Panc1 (cell line): ENCODE measurements around the gene KDM5A. TPM values are rescaled to one million over a fixed set of nuclear protein-coding genes. Genes with fewer than 3 reads are reported as not detected.

Experiments
- ATAC-seq: fragments of 200-7000 bp; cut with Tn5 transposase; 2 replicates; pipeline ENCODE4 v1.9.1; 2020; ENCODE audit warnings: mild to moderate bottlenecking, moderate library complexity
- BruUV-seq: library from RNA; stranded (reverse); fragments of 400-500 nt; replicated peaks from 2 replicates; lab custom pipeline; 2021; lab: Mats Ljungman, UMichigan
- CTCF ChIA-PET: fragments of 300-600 bp; sonication (Branson Sonifier 250); formaldehyde crosslinking; loops from one replicate; lab custom pipeline; 2022; ENCODE audit warnings: antibody characterized with exemption; lab: Charles Lee
- POLR2A ChIA-PET: fragments of 300-600 bp; sonication (Branson Sonifier 250); formaldehyde crosslinking; loops from one replicate; lab custom pipeline; 2022; ENCODE audit warnings: antibody characterized with exemption; lab: Charles Lee
- DNase-seq: peaks from one replicate; pipeline ENCODE4 v3.0.0-alpha.2; 2010; ENCODE audit warnings: low read depth, low spot score
- H3K27ac ChIP-seq: 2 replicates; pipeline ENCODE4 v1.5.1; 2011; ENCODE audit warnings: mild to moderate bottlenecking, low read length, inconsistent platforms
- H3K27me3 ChIP-seq: fragments of 200-500 bp; sonication (Bioruptor generic); 2 replicates; pipeline ENCODE4 v1.6.0; 2014; ENCODE audit warnings: low read length, inconsistent platforms; ENCODE audit not compliant: control insufficient read depth, insufficient read depth
- H3K36me3 ChIP-seq: fragments of 200-500 bp; sonication (Bioruptor generic); 2 replicates; pipeline ENCODE4 v1.5.1; 2014; ENCODE audit warnings: inconsistent platforms, mild to moderate bottlenecking, low read length, moderate library complexity; ENCODE audit not compliant: control insufficient read depth, insufficient read depth
- H3K4me1 ChIP-seq: 2 replicates; pipeline ENCODE4 v1.5.1; 2011; ENCODE audit warnings: inconsistent platforms, mild to moderate bottlenecking, low read length, moderate library complexity; ENCODE audit not compliant: control insufficient read depth, insufficient read depth
- H3K4me3 ChIP-seq, 2 experiments: 2 replicates each; pipeline ENCODE4 v1.5.1; 2011 to 2012; ENCODE audit warnings: low read depth in 2 of 2, low read length in 2 of 2, mild to moderate bottlenecking in 2 of 2, inconsistent platforms in 1 of 2, moderate library complexity in 1 of 2
- H3K9me3 ChIP-seq: fragments of 200-500 bp; sonication (Bioruptor generic); 2 replicates; pipeline ENCODE4 v1.5.1; 2014; ENCODE audit warnings: low read depth, mild to moderate bottlenecking, inconsistent platforms, low read length, moderate library complexity; ENCODE audit not compliant: control insufficient read depth, insufficient read depth
- POLR2AphosphoS5 ChIP-seq: IDR thresholded peaks from 2 replicates; pipeline ENCODE4 v1.6.1; 2012; ENCODE audit warnings: mild to moderate bottlenecking, low read depth, low read length, moderate library complexity
- SIN3A ChIP-seq: IDR thresholded peaks from 2 replicates; pipeline ENCODE4 v1.6.1; 2012; ENCODE audit warnings: low read depth, mild to moderate bottlenecking, low read length, moderate library complexity, borderline replicate concordance; ENCODE audit not compliant: insufficient read depth
- TCF7L2 ChIP-seq: IDR thresholded peaks from 2 replicates; pipeline ENCODE4 v1.6.1; 2011; ENCODE audit warnings: mild to moderate bottlenecking, low read depth, low read length, inconsistent platforms
- in situ Hi-C: cut with HindIII; loops from 2 replicates; pipeline ENCODE4 v1.10.0; 2016; ENCODE audit warnings: low sequenced_read_pairs, low pct_unique_long_range_greater_than_20kb
- intact Hi-C: fragments of 100-400 bp; cut with micrococcal nuclease; formaldehyde crosslinking; loops from one replicate; pipeline ENCODE4 v1.10.0; 2022; ENCODE audit not compliant: unreplicated experiment
- total RNA-seq: library from RNA; stranded (reverse); gene quantifications from one replicate; pipeline ENCODE4 v1.2.1, GENCODE V29; 2021; ENCODE audit not compliant: unreplicated experiment
- TF ChIP-seq, protein P1 (sequence below): fragments of 450-650 bp; IDR thresholded peaks from 2 replicates; pipeline ENCODE4 v1.5.1; 2017; ENCODE audit warnings: mild to moderate bottlenecking
- TF ChIP-seq, protein P2 (sequence below), 2 experiments: IDR thresholded peaks; 2 replicates each; pipeline ENCODE4 v1.6.1; 2011 to 2012; ENCODE audit warnings: low read depth in 2 of 2, control low read depth in 1 of 2, low read length in 1 of 2, mild to moderate bottlenecking in 1 of 2, moderate library complexity in 1 of 2; ENCODE audit not compliant: insufficient read depth in 1 of 2

The KDM5A gene
- total RNA-seq, 1 experiment from 2014 or later, result 49.0 TPM

DNA sequence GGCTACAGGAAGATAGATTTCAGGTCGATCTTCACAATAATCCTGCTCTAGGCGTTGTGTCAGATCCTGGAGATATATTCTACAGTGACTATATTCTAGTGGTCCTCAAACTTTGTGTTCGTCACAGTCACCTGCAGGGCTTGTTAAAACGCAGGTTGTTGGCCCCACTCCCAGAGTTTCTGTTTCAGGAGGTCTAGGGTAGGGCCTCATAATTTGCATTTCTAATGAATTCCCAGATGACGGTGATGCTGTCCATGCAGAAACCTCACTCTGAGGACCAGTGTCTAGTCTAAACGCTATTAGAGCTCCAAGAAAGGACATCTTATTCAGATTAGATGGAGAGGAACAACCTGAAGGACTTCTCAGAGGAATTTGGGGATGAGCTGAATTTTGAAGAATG lies 113.3 kb downstream of the KDM5A start:
- DNase-seq (no peak), ATAC-seq (no peak)
- ChIA-PET POLR2A (no interaction called here), CTCF (no interaction called here)
- in situ Hi-C loops (no loop called here), intact Hi-C loops (no loop called here)
- Histone ChIP-seq H3K4me1 (no peaks in the 10 kb centered on the region), H3K9me3 (no peaks in the 10 kb centered on the region), H3K4me3 (no peak overlapping the region), H3K27me3 (no peaks in the 10 kb centered on the region), H3K36me3 (no peaks in the 10 kb centered on the region), H3K27ac (no peak overlapping the region)
- BruUV-seq, result no TSS peak
- TF ChIP-seq POLR2AphosphoS5 (no peak), SIN3A (no peak), TCF7L2 (no peak)
- TF ChIP-seq, protein P1, sequence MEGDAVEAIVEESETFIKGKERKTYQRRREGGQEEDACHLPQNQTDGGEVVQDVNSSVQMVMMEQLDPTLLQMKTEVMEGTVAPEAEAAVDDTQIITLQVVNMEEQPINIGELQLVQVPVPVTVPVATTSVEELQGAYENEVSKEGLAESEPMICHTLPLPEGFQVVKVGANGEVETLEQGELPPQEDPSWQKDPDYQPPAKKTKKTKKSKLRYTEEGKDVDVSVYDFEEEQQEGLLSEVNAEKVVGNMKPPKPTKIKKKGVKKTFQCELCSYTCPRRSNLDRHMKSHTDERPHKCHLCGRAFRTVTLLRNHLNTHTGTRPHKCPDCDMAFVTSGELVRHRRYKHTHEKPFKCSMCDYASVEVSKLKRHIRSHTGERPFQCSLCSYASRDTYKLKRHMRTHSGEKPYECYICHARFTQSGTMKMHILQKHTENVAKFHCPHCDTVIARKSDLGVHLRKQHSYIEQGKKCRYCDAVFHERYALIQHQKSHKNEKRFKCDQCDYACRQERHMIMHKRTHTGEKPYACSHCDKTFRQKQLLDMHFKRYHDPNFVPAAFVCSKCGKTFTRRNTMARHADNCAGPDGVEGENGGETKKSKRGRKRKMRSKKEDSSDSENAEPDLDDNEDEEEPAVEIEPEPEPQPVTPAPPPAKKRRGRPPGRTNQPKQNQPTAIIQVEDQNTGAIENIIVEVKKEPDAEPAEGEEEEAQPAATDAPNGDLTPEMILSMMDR, result no peak
- TF ChIP-seq, protein P2, sequence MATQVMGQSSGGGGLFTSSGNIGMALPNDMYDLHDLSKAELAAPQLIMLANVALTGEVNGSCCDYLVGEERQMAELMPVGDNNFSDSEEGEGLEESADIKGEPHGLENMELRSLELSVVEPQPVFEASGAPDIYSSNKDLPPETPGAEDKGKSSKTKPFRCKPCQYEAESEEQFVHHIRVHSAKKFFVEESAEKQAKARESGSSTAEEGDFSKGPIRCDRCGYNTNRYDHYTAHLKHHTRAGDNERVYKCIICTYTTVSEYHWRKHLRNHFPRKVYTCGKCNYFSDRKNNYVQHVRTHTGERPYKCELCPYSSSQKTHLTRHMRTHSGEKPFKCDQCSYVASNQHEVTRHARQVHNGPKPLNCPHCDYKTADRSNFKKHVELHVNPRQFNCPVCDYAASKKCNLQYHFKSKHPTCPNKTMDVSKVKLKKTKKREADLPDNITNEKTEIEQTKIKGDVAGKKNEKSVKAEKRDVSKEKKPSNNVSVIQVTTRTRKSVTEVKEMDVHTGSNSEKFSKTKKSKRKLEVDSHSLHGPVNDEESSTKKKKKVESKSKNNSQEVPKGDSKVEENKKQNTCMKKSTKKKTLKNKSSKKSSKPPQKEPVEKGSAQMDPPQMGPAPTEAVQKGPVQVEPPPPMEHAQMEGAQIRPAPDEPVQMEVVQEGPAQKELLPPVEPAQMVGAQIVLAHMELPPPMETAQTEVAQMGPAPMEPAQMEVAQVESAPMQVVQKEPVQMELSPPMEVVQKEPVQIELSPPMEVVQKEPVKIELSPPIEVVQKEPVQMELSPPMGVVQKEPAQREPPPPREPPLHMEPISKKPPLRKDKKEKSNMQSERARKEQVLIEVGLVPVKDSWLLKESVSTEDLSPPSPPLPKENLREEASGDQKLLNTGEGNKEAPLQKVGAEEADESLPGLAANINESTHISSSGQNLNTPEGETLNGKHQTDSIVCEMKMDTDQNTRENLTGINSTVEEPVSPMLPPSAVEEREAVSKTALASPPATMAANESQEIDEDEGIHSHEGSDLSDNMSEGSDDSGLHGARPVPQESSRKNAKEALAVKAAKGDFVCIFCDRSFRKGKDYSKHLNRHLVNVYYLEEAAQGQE (IDR thresholded peaks at IDR 0.05; ENCODE audit: insufficient read depth in 1 of 2, low read depth in 2 of 2, low read length in 1 of 2), result no peak

DNA sequence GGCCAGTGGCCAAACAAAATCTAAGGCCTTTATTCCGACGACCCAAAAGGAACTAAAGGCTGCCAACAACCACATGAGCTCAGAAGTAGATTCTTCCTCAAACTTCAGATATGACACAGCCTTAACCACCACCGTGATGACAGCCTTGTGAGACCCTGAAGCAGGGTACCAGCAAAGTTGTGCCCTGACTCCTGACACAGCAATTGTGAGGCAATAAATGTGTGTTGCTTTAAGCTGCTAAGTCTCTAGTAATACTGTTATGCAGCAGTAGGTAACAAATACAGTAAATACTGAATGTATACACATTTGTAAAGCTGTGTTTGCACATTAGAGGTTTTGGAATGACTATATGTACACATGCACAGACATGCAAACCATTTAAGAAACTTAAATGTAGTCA lies 115.7 kb downstream of the KDM5A start:
- POLR2A ChIA-PET, result no interaction called here
- in situ Hi-C loops, result no loop called here
- no TSS peak for BruUV-seq

More for the DNA sequence above, 115.7 kb downstream of the KDM5A start:
- Histone ChIP-seq H3K9me3 (no peaks in the 10 kb centered on the region), H3K36me3 (no peaks in the 10 kb centered on the region), H3K27ac (no peak overlapping the region), H3K27me3 (no peaks in the 10 kb centered on the region), H3K4me3 (no peak overlapping the region), H3K4me1 (no peaks in the 10 kb centered on the region)
- no peak for ATAC-seq
- intact Hi-C loops, result no loop called here
- no peak for DNase-seq
- CTCF ChIA-PET, result no interaction called here
- no peak for TF ChIP-seq TCF7L2
- TF ChIP-seq, protein P2 (IDR thresholded peaks at IDR 0.05; ENCODE audit: insufficient read depth in 1 of 2, low read depth in 2 of 2, low read length in 1 of 2), result no peak
- no peak for TF ChIP-seq POLR2AphosphoS5
- TF ChIP-seq SIN3A, result no peak
- TF ChIP-seq, protein P1, result no peak
